Spinal cord (tissue), 10 donors: ENCODE results near the gene PHPT1. TPM values are rescaled to one million over a fixed set of nuclear protein-coding genes. Genes with fewer than 3 reads are reported as not detected.

ENCODE experiments used
- DNase-seq, 6 donors: peaks; one replicate each; pipeline versions ENCODE4 v3.0.0 to v3.0.0-alpha.2; 2013 to 2015; ENCODE audit warnings: low spot score in 6 of 6, low read depth in 4 of 6
- H3K27ac ChIP-seq: one replicate; pipeline ENCODE4 v1.5.1; 2013; ENCODE audit warnings: low read depth, low read length, control low read depth
- H3K27me3 ChIP-seq: one replicate; pipeline ENCODE4 v1.6.1; 2013; ENCODE audit warnings: low read length; ENCODE audit not compliant: control insufficient read depth, insufficient read depth
- H3K36me3 ChIP-seq: one replicate; pipeline ENCODE4 v1.6.1; 2013; ENCODE audit warnings: low read length; ENCODE audit not compliant: control insufficient read depth, insufficient read depth
- H3K4me1 ChIP-seq: one replicate; pipeline ENCODE4 v1.6.1; 2013; ENCODE audit warnings: low read length; ENCODE audit not compliant: control insufficient read depth, insufficient read depth
- H3K4me3 ChIP-seq: one replicate; pipeline ENCODE4 v1.5.1; 2013; ENCODE audit warnings: low read depth, low read length, control low read depth
- H3K9me3 ChIP-seq: one replicate; pipeline ENCODE4 v1.6.1; 2013; ENCODE audit warnings: low read length; ENCODE audit not compliant: control insufficient read depth, insufficient read depth
- WGBS: methylation state at CpG from one replicate; pipeline ENCODE4 v1.1.5; 2013; ENCODE audit warnings: missing lambda C conversion rate; ENCODE audit not compliant: insufficient coverage; 5-methylcytosine and 5-hydroxymethylcytosine counted together
- polyA plus RNA-seq, 2 donors: library from polyadenylated mRNA; unstranded; fragments of 120-200 nt; gene quantifications; one replicate each; pipeline ENCODE4 v1.2.1, GENCODE V29; 2013; ENCODE audit not compliant: insufficient read length in 2 of 2
- total RNA-seq, 2 donors: library from RNA; depleted of rRNA in 1 of 2; stranded (reverse); fragments of 120-200 nt in 1 of 2; fragments of >200 nt in 1 of 2; gene quantifications; one replicate each; pipeline versions ENCODE4 v1.2.3 to v1.2.4, GENCODE V29; 2013 to 2014
- donor health status: healthy.

The PHPT1 gene
- total and polyA plus RNA-seq, 4 donors, result 81.6 to 200 (median 187) TPM

GRCh38 chr9:136806067-136806466 is 43.1 kb upstream of the PHPT1 start:
- 95% methylated on average over 9 of the region's 10 CpGs for WGBS

GRCh38 chr9:136806631-136807201 is 42.5 kb upstream of the PHPT1 start:
- 75% methylated on average over 25 of the region's 25 CpGs for WGBS
- peaks cover 24% of the 10 kb centered on the region for H3K4me1 ChIP-seq
- DNase-seq, result no peak
- H3K27ac ChIP-seq, result no peak overlapping the region
- H3K27me3 ChIP-seq, result peaks cover 5% of the 10 kb centered on the region
- no peaks in the 10 kb centered on the region for H3K9me3 ChIP-seq
- H3K36me3 ChIP-seq, result peaks cover 62% of the 10 kb centered on the region
- H3K4me3 ChIP-seq, result peak overlapping the region; percentile 63

More at GRCh38 chr9:136806067-136806466, 43.1 kb upstream of the PHPT1 start:
- Histone ChIP-seq H3K36me3 (peaks cover 55% of the 10 kb centered on the region), H3K4me1 (peaks cover 27% of the 10 kb centered on the region), H3K4me3 (no peak overlapping the region), H3K9me3 (no peaks in the 10 kb centered on the region), H3K27me3 (peaks cover 10% of the 10 kb centered on the region), H3K27ac (no peak overlapping the region)
- no peak for DNase-seq

GRCh38 chr9:136807281-136808074 is 41.7 kb upstream of the PHPT1 start, which contains the start of gene RABL6:
Gene RABL6 (plus strand): TSS chr9:136807948. CDS start chr9:136808197, 249 bp downstream.
- Histone ChIP-seq H3K27ac (peak within 1 kb of the TSS; percentile 78), H3K27me3 (peaks cover 1% of the 10 kb centered on the region), H3K4me1 (peaks cover 24% of the 10 kb centered on the region), H3K36me3 (peaks cover 60% of the 10 kb centered on the region), H3K4me3 (peak within 1 kb of the TSS; percentile 71), H3K9me3 (no peaks in the 10 kb centered on the region)
- WGBS, result under 1% methylated on average over 92 of the region's 96 CpGs
- peak in 3 of 6 donors; percentile 62 to 94 (median 90) for DNase-seq

- Histone ChIP-seq H3K27me3 (no peaks in the 10 kb centered on the region), H3K27ac (peak overlapping the region; percentile 69), H3K4me3 (peak overlapping the region; percentile 71), H3K9me3 (no peaks in the 10 kb centered on the region), H3K4me1 (peaks cover 24% of the 10 kb centered on the region), H3K36me3 (peaks cover 61% of the 10 kb centered on the region)
- DNase-seq, result peak in 2 of 6 donors; percentile 53
- under 1% methylated on average over 93 of the region's 93 CpGs for WGBS
Observed at GRCh38 chr9:136808075-136808805, 41.0 kb upstream of the PHPT1 start.

- peak in 2 of 6 donors; percentile 39 to 42 for DNase-seq
- Histone ChIP-seq H3K27ac (no peak overlapping the region), H3K36me3 (peaks cover 59% of the 10 kb centered on the region), H3K9me3 (no peaks in the 10 kb centered on the region), H3K4me1 (peaks cover 24% of the 10 kb centered on the region), H3K4me3 (peak overlapping the region; percentile 43), H3K27me3 (no peaks in the 10 kb centered on the region)
- WGBS, result 0% methylated on average over 4 of the region's 14 CpGs
Observed at GRCh38 chr9:136808806-136809158, 40.4 kb upstream of the PHPT1 start.

GRCh38 chr9:136814725-136815421 is 34.3 kb upstream of the PHPT1 start:
- 98% methylated on average over 13 of the region's 13 CpGs for WGBS
- peaks cover 40% of the 10 kb centered on the region for H3K36me3 ChIP-seq
- no peaks in the 10 kb centered on the region for H3K9me3 ChIP-seq
- no peaks in the 10 kb centered on the region for H3K27me3 ChIP-seq
- H3K4me1 ChIP-seq, result peaks cover 3% of the 10 kb centered on the region
- no peak overlapping the region for H3K27ac ChIP-seq
- no peak for DNase-seq
- H3K4me3 ChIP-seq, result no peak overlapping the region

- H3K4me3 ChIP-seq, result no peak overlapping the region
- H3K27ac ChIP-seq, result no peak overlapping the region
- WGBS, result 0% methylated on average over 1 of the region's 1 CpG
- no peaks in the 10 kb centered on the region for H3K9me3 ChIP-seq
- peaks cover 36% of the 10 kb centered on the region for H3K36me3 ChIP-seq
- DNase-seq, result no peak
- no peaks in the 10 kb centered on the region for H3K4me1 ChIP-seq
- no peaks in the 10 kb centered on the region for H3K27me3 ChIP-seq
Observed at GRCh38 chr9:136815422-136815782, 33.8 kb upstream of the PHPT1 start.

GRCh38 chr9:136820971-136821825 is 28.0 kb upstream of the PHPT1 start:
- 7% methylated on average over 83 of the region's 83 CpGs for WGBS
- Histone ChIP-seq H3K4me3 (no peak overlapping the region), H3K4me1 (peaks cover 14% of the 10 kb centered on the region), H3K9me3 (no peaks in the 10 kb centered on the region), H3K27me3 (no peaks in the 10 kb centered on the region), H3K36me3 (peaks cover 53% of the 10 kb centered on the region), H3K27ac (peak overlapping the region; percentile 22)
- DNase-seq, result peak in 2 of 6 donors; percentile 70 to 76
